ENCODE data around the gene BNC2. TPM values are rescaled to one million over a fixed set of nuclear protein-coding genes. Genes with fewer than 3 reads are reported as not detected.

Gene BNC2
- polyA plus RNA-seq, 4 donors = 6.6 to 11.3 (median 7.9) TPM

- no peak for DNase-seq (ENCODE audit: low read depth in 4 of 4, low spot score in 2 of 4)
These were observed 227.9 kb downstream of the BNC2 start for GRCh38 chr9:16642421-16643109.

DNA sequence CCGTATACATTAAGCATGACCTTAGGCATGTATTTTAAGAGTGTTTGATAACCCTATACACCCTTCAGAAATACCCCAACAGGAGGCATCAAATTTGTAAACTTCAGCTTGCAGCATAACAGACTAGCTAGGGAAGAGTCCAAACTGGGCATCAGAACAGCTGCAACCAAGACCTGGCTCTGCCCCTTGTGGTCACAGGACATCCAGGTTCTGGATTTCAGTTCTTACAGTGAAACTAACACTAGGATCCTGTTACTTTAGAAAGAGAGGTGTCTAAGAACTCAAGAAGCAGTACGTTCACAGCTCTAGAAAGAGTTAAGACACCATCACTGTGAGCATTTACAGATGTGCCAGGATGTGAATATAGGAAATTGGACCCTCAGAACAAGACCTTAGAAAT lies 229.8 kb downstream of the BNC2 start:
- DNase-seq (ENCODE audit: low read depth in 4 of 4, low spot score in 2 of 4) = no peak

DNA sequence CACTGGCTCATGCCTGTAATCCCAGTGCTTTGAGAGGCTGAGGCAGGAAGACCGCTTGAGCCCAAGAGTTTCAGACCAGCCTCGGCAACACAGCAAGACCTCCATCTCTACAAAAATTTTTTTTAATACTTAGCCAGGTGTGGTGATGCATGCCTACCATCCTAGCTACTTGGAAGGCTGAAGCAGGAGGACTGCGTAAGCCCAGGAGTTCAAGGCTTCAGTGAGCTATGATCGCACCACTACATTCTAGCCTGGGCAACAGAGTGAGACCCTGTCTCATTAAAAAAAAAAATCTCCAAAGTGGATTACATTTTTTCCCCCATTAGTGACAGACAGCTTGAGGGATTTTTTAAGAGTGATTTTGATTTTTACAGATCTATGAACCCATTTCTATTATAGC lies 230.8 kb downstream of the BNC2 start:
- no peak for DNase-seq (ENCODE audit: low read depth in 4 of 4, low spot score in 2 of 4)

- DNase-seq (ENCODE audit: low read depth in 4 of 4, low spot score in 2 of 4) = no peak
These were observed 232.6 kb downstream of the BNC2 start for GRCh38 chr9:16637911-16638310.

GRCh38 chr9:16637218-16637617 lies 233.3 kb downstream of the BNC2 start:
- no peak for DNase-seq (ENCODE audit: low read depth in 4 of 4, low spot score in 2 of 4)

- no peak for DNase-seq (ENCODE audit: low read depth in 4 of 4, low spot score in 2 of 4)
These were observed 236.7 kb downstream of the BNC2 start for GRCh38 chr9:16633794-16634193.

DNA sequence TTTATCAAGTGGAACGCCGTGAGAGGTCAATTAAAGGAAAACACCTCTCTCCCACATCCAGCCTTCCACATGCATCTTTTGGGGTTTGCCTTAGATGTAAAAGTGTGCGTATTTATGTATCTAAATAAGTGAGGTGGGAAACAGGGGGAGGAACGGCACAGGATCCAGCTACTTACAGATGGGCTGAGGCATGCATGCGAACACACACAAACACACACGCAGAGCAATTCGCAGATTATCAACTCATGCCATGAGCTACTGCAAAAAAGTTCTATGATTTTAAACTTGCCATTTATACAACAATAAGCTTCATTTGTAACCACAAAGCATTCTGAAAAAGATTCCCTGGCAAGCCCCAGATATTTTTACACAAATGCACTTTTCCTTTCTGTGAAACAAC lies 242.1 kb downstream of the BNC2 start:
- DNase-seq (ENCODE audit: low read depth in 4 of 4, low spot score in 2 of 4) = no peak

DNA sequence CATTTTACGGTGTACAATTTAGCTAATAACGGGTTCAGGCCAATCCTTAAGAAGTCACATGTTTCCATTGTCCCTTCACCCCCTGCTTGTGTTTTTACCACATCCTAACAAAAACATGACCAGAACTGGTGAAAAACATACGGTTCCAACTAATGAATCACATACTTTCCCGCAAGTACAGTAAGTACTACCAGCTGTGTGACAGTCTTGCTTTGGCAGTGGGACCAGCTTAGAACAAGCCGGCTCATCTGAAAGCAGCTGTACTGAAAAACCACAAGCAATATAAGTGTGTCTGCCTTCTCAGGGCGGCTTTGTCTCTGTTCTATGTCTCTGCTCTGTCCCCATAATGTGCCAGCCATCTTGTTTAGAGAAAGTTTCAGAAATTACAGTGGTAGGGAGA lies 242.5 kb downstream of the BNC2 start:
- DNase-seq (ENCODE audit: low read depth in 4 of 4, low spot score in 2 of 4) = no peak

DNA sequence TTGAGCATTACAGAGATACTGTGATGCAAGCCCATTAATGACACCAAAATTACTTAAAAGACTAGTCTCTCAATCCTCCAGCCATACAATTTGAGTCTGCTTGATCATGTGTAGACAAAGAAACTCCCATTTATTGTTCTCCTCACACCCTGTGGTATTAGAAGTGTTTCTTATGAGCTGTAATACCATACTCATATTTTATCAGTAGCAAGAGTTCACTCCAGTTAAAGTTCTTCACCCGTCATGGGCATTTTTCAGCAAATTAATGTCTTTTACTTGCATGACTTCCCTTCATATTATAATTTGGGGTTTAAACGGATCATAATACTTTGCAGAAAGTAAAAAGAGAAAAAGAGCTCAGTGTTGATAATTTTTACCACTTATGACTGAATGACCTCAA lies 242.9 kb downstream of the BNC2 start:
- no peak for DNase-seq (ENCODE audit: low read depth in 4 of 4, low spot score in 2 of 4)

DNA sequence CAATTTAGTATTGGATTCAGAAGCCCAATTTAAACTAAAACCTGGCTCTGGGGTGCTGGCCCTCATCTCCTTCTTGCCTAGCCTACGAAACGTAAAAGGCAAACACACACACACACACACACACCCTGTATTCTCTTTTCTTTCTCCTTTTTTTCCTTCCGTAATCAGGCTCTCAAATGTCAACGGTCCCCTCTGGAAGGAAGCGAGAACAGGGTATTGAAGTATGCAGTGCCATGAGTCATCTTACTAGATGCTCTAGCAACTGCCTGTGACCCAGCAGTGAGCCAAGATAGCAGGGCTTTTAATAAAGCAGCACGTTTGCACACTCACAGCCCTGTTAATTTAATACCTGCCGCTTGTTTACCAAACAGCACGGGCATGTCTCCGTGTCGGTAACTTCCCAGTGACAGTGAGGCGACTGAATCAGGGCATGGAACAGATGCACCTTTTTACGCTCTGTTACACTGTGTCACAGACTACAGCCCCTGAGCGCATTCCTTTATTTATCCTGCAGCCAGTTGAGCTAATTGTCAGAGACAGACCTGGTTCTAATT lies 243.8 kb downstream of the BNC2 start:
- DNase-seq (ENCODE audit: low read depth in 4 of 4, low spot score in 2 of 4) = no peak

- no peak for DNase-seq (ENCODE audit: low read depth in 4 of 4, low spot score in 2 of 4)
These were observed 244.7 kb downstream of the BNC2 start for GRCh38 chr9:16625811-16626210.

- DNase-seq (ENCODE audit: low read depth in 4 of 4, low spot score in 2 of 4) = no peak
These were observed 245.3 kb downstream of the BNC2 start for GRCh38 chr9:16625161-16625631.

DNA sequence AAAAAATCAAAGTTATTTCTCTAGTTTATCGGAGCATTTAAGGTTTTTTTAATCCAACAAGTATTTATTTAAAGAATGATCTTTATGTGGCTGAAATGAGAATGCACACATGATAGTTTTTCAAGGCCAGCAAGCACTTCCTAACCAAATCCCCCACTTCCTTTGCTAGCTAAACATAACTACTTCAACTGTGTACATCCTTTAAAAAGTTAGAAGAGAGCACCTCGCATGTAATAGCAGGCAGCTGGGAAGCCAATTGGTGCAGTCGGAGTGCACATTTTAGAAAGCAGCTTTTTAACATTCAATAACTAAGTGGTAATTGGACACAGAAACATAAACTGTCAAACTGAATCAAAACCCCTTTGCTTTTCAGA lies 245.7 kb downstream of the BNC2 start:
- no peak for DNase-seq (ENCODE audit: low read depth in 4 of 4, low spot score in 2 of 4)

DNA sequence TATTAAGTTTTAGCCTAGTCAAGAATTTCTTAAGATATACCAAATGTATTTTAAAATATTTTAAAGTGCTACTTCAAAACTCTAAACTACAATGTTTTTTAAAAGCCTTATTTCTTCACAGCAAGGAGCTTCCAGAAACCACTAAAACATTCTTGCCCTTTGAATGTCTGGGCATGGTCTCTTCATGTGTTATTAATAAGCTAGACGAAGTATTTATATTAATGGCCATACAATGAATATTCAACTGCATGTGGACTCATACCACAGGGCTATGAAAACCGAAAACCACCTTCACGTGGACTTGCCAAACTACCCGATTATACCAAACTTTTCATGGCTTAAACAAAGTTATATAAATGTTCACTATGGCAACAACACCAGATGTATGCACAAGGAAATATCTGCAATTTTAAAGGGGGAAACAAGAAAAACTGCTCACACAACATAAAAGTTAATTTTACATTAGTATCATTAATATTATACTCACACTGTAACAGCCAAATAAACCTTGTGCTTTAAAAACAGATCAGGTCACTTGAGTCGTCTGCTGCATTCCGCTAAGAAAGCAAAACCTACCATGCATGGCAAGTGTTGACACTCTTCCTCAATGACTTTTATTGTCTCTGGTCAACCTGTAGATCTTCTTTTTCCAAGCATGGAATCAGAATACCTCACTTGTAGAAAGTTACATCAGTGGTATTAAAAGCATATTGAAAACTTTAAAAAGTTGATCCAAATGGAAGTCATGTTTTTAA lies 246.3 kb downstream of the BNC2 start:
- DNase-seq (ENCODE audit: low read depth in 4 of 4, low spot score in 2 of 4) = no peak

DNA sequence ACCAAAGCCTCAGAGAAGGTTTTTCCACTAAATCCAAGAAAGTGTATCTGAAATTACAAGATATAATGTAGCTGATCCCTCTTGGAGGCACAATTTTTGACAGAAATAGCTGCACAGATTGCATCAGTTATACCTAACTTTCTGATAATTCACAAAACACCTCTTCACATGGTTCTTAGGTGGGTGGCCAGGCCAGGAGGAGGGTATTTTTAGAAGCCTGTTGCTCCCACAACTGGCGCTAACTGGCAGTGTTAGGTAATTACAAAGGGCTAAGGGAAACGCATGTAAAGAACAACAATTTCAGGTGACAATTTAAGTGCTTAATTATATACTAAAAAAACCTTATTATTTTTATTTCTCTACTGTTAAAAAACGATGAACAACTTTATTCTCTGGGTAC lies 247.9 kb downstream of the BNC2 start:
- no peak for DNase-seq (ENCODE audit: low read depth in 4 of 4, low spot score in 2 of 4)

DNA sequence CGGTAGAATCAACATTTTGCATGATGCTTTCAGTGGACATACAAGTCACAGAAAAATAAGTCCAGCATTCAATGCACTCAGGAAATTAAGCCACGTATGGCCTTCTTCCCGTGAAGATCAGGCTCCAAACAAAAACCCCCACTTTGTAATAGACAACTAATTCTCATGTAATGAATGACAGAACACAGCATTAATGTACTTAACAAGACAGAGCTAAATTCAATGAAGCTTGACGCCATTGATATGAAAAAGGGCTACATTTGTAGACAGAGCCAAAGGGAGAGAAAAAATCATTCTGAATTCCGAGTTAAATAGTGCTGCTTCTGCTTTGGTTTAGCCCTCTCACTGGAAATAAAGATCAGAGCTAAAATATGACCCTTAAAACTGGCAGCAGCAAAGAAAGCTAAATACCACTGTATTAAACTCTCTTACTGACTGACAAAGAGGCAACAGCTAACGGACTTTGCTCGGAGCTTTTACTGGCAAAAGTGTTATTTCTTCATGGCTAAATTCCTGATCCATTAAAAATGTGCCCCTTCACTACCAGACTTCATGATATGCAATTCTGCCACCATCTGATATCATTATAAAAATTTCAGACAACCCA lies 250.5 kb downstream of the BNC2 start:
- DNase-seq (ENCODE audit: low read depth in 4 of 4, low spot score in 2 of 4) = no peak

DNA sequence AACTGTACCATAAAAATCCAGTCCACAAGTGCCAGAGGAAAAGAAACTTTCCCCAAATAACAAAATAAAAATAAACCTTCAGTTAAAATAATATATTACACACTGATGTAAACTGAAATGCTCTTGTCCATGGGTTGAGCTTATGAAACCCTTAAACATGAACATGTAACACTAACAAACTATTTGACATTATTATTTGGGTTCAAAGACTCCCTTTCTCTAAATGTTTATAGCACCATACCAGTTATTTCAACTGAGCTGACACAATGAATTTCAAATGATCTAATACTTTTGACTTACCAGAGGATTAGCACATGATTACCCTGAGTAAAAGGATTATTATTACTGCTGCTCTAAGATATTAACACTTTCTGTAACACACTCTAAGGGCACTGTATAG lies 251.1 kb downstream of the BNC2 start:
- DNase-seq (ENCODE audit: low read depth in 4 of 4, low spot score in 2 of 4) = no peak

- no peak for DNase-seq (ENCODE audit: low read depth in 4 of 4, low spot score in 2 of 4)
These were observed 251.9 kb downstream of the BNC2 start for GRCh38 chr9:16618524-16618923.

DNA sequence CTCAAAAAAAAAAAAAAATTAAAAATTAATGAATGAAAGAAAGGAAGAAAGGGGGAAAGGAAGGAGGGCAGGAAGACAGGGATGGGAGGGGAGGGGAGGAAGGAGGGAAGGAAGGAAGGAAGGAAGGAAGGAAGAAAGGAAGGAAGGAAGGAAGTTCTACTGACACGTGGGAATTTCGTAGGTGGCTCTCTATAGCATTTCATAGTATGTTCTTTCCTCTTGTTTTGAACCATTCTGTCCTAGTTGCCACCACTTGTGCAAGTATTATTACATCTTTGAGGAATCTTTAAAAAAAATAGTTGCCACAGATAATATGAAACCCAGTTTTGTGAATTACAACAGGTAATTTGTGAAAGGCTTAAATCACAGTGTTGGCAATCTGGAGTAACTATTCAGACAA lies 253.8 kb downstream of the BNC2 start:
- no peak for DNase-seq (ENCODE audit: low read depth in 4 of 4, low spot score in 2 of 4)

DNA sequence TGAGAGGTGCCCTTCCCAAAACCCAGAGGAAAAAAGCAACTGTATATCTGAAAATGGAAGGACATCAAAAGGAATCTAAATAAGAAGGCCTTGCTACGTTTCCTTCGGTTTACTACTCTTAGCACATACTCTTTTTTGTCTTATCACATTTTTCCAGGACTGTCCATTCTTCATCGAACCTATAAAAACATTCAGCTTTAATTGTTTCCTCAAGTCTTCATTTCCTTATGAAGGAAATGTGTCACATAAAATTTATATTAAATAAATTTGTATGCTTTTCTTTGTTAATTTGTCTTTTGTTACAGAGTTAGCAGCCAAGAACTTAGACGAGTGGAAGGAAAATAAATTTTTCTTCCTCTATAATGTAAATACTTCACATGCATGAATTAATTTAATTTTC lies 255.0 kb downstream of the BNC2 start:
- no peak for DNase-seq (ENCODE audit: low read depth in 4 of 4, low spot score in 2 of 4)

DNA sequence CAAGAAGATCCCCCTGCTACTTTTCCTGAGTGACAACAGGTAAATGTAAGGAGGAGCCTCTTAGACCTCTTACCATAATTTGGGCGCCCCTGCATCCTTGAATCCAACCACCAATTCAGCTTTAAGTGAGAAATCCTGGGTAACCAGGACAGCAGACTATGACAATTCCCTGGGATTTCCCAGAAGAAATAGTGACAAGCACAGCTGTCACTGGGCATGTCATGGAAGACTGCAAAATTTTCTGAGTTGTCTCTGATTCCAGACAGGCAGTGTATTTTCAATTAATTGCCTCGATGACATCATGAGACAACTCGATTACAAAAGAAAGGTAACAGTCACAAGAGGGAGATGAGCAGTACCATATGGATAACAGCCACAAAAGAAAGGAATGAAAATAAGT lies 256.9 kb downstream of the BNC2 start:
- no peak for DNase-seq (ENCODE audit: low read depth in 4 of 4, low spot score in 2 of 4)

- DNase-seq (ENCODE audit: low read depth in 4 of 4, low spot score in 2 of 4) = no peak
These were observed 257.4 kb downstream of the BNC2 start for GRCh38 chr9:16613051-16613450.

All from left renal cortex interstitium (tissue), 4 donors.